ENCODE results near the gene PCSK1.

GRCh38 chr5:96353220-96353619 is 79.8 kb downstream of the PCSK1 start:
- TF ChIP-seq CTCF (IDR thresholded peaks at IDR 0.05; ENCODE audit: borderline replicate concordance, extremely low read depth, low read length, poor library complexity, severe bottlenecking) (no peak), EZH2 (IDR thresholded peaks at IDR 0.05; ENCODE audit: borderline replicate concordance, low read depth, low read length, severe bottlenecking) (no peak)
